ENCODE measurements around the gene ACIN1. TPM values are rescaled to one million over a fixed set of nuclear protein-coding genes. Genes with fewer than 3 reads are reported as not detected.

Gene ACIN1
- total RNA-seq, 3 donors from 2014 or later (not counting 1 experiment from before 2014, with no cell fraction given) = 321 to 395 (median 347) TPM

GRCh38 chr14:23101213-23101970 lies 6.5 kb upstream of the ACIN1 start:
- intact Hi-C loops (cut with micrococcal nuclease) = no loop called here
- no peak overlapping the region for H3K4me3 Mint-ChIP-seq
- Histone ChIP-seq H3K36me3 (ENCODE audit: control insufficient read depth, insufficient read depth, low read length) (peaks cover 11% of the 10 kb centered on the region), H3K27me3 (ENCODE audit: control insufficient read depth, insufficient read depth, low read length) (no peaks in the 10 kb centered on the region), H3K4me3 (ENCODE audit: low read length) (no peak overlapping the region), H3K9me3 (ENCODE audit: control insufficient read depth, insufficient read depth, low read length) (no peaks in the 10 kb centered on the region), H3K27ac (ENCODE audit: low read length) (no peak overlapping the region), H3K4me1 (ENCODE audit: control insufficient read depth, insufficient read depth, low read length) (peaks cover 4% of the 10 kb centered on the region)
- H3K36me3 Mint-ChIP-seq = no peaks in the 10 kb centered on the region
- H3K9me3 Mint-ChIP-seq = no peaks in the 10 kb centered on the region
- ATAC-seq = no peak
- H3K27me3 Mint-ChIP-seq (ENCODE audit: low read depth in 2 of 2) = no peaks in the 10 kb centered on the region
- TF ChIP-seq, protein P1, sequence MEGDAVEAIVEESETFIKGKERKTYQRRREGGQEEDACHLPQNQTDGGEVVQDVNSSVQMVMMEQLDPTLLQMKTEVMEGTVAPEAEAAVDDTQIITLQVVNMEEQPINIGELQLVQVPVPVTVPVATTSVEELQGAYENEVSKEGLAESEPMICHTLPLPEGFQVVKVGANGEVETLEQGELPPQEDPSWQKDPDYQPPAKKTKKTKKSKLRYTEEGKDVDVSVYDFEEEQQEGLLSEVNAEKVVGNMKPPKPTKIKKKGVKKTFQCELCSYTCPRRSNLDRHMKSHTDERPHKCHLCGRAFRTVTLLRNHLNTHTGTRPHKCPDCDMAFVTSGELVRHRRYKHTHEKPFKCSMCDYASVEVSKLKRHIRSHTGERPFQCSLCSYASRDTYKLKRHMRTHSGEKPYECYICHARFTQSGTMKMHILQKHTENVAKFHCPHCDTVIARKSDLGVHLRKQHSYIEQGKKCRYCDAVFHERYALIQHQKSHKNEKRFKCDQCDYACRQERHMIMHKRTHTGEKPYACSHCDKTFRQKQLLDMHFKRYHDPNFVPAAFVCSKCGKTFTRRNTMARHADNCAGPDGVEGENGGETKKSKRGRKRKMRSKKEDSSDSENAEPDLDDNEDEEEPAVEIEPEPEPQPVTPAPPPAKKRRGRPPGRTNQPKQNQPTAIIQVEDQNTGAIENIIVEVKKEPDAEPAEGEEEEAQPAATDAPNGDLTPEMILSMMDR (IDR thresholded peaks at IDR 0.05) = no peak
- no peak overlapping the region for H3K27ac Mint-ChIP-seq
- DNase-seq = no peak
- H3K4me1 Mint-ChIP-seq = peaks cover 15 to 21% of the 10 kb centered on the region in 2 donors
- WGBS (ENCODE audit: insufficient coverage) = 92% methylated on average over 4 of the region's 6 CpGs

DNA sequence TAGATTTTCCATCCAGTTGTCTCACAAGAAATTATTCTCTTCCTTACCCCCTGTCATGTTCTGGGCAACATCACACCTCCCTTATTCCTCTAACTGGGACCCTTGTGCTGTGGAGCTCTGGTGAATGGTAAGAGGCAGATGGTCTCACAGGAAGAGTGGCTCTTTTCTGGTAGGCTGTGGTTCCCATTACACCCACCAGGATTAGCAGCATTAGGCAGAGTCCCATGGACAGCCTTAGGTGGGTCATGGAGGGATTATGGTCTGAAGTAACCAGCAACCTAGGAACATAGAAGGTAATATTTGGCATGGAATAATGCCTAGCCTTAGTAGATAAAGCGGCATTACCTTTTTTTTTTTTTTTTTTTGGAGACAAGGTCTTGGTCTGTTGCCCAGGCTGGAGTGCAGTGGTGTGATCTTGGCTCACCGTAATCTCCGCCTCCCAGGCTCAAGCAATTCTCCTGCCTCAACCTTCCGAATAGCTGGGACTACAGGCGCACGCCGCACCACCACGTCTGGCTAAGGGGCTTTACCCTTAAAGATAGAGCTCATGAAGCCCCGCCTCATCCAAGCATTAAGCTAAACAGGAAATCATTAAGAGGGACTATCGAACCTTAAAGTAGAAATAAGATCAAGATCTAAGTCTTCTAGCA lies 4.4 kb upstream of the ACIN1 start:
- no peaks in the 10 kb centered on the region for H3K9me3 ChIP-seq (ENCODE audit: control insufficient read depth, insufficient read depth, low read length)
- TF ChIP-seq, protein P1 (IDR thresholded peaks at IDR 0.05) = no peak
- H3K9me3 Mint-ChIP-seq = no peaks in the 10 kb centered on the region
- no peaks in the 10 kb centered on the region for H3K27me3 Mint-ChIP-seq (ENCODE audit: low read depth in 2 of 2)
- intact Hi-C loops (cut with micrococcal nuclease) = loop anchor here (10.0 kb wide), 1 partner anchor 205 kb away; the partner anchor contains the start of genes BCL2L2 and PPP1R3E
- no peaks in the 10 kb centered on the region for H3K36me3 Mint-ChIP-seq
- ATAC-seq (no peak), DNase-seq (no peak)
- peaks cover 9% of the 10 kb centered on the region for H3K4me1 ChIP-seq (ENCODE audit: control insufficient read depth, insufficient read depth, low read length)
- no peak overlapping the region for H3K27ac ChIP-seq (ENCODE audit: low read length)
- H3K27ac Mint-ChIP-seq = peak overlapping the region in 1 of 2 donors; percentile 9
- H3K4me3 Mint-ChIP-seq = no peak overlapping the region
- no peaks in the 10 kb centered on the region for H3K27me3 ChIP-seq (ENCODE audit: control insufficient read depth, insufficient read depth, low read length)
- 100% methylated on average over 9 of the region's 10 CpGs for WGBS (ENCODE audit: insufficient coverage)
- H3K4me3 ChIP-seq (ENCODE audit: low read length) = no peak overlapping the region
- peaks cover 11% of the 10 kb centered on the region for H3K36me3 ChIP-seq (ENCODE audit: control insufficient read depth, insufficient read depth, low read length)
- peaks cover 15 to 23% of the 10 kb centered on the region in 2 donors for H3K4me1 Mint-ChIP-seq

- H3K27ac Mint-ChIP-seq = no peak overlapping the region
- ATAC-seq = no peak
- H3K4me3 Mint-ChIP-seq = no peak overlapping the region
- Histone ChIP-seq H3K4me3 (ENCODE audit: low read length) (no peak overlapping the region), H3K4me1 (ENCODE audit: control insufficient read depth, insufficient read depth, low read length) (peaks cover 15% of the 10 kb centered on the region), H3K27me3 (ENCODE audit: control insufficient read depth, insufficient read depth, low read length) (no peaks in the 10 kb centered on the region), H3K27ac (ENCODE audit: low read length) (no peak overlapping the region), H3K36me3 (ENCODE audit: control insufficient read depth, insufficient read depth, low read length) (peaks cover 17% of the 10 kb centered on the region), H3K9me3 (ENCODE audit: control insufficient read depth, insufficient read depth, low read length) (no peaks in the 10 kb centered on the region)
- peaks cover 15 to 23% of the 10 kb centered on the region in 2 donors for H3K4me1 Mint-ChIP-seq
- TF ChIP-seq, protein P1 (IDR thresholded peaks at IDR 0.05) = no peak
- H3K36me3 Mint-ChIP-seq = no peaks in the 10 kb centered on the region
- intact Hi-C loops (cut with micrococcal nuclease) = loop anchor here (10.0 kb wide), 1 partner anchor 207 kb away; the partner anchor contains the start of genes BCL2L2 and PPP1R3E
- H3K9me3 Mint-ChIP-seq = no peaks in the 10 kb centered on the region
- WGBS (ENCODE audit: insufficient coverage) = 96% methylated on average over 7 of the region's 7 CpGs
- DNase-seq = no peak
- no peaks in the 10 kb centered on the region for H3K27me3 Mint-ChIP-seq (ENCODE audit: low read depth in 2 of 2)
Observed at GRCh38 chr14:23097786-23098185, 2.9 kb upstream of the ACIN1 start.
